H9 (cell line): Measurements from ENCODE around the gene CCDC9B. TPM values are rescaled to one million over a fixed set of nuclear protein-coding genes. Genes with fewer than 3 reads are reported as not detected.

Experiments
- DNase-seq: peaks from one replicate; pipeline ENCODE4 v3.0.0-alpha.2; 2017
- H2AFZ ChIP-seq: one replicate; pipeline ENCODE4 v1.6.1; 2013; ENCODE audit warnings: mild to moderate bottlenecking, low read length, control low read depth, moderate library complexity
- H2AK5ac ChIP-seq: 2 replicates; pipeline ENCODE4 v1.6.1; 2013; ENCODE audit warnings: low read length, control low read depth, mixed read lengths; ENCODE audit not compliant: insufficient read length
- H2BK120ac ChIP-seq: one replicate; pipeline ENCODE4 v1.6.1; 2013; ENCODE audit warnings: low read depth, mild to moderate bottlenecking, low read length, control low read depth, inconsistent platforms; ENCODE audit not compliant: poor library complexity, severe bottlenecking
- H2BK12ac ChIP-seq: 2 replicates; pipeline ENCODE4 v1.6.1; 2013; ENCODE audit warnings: low read length, control low read depth, mixed read lengths, low read depth; ENCODE audit not compliant: insufficient read length
- H2BK15ac ChIP-seq: 2 replicates; pipeline ENCODE4 v1.6.1; 2013; ENCODE audit warnings: low read depth, low read length, control low read depth
- H2BK20ac ChIP-seq: one replicate; pipeline ENCODE4 v1.6.1; 2013; ENCODE audit warnings: low read depth, mild to moderate bottlenecking, low read length, control low read depth, inconsistent platforms; ENCODE audit not compliant: poor library complexity, severe bottlenecking
- H2BK5ac ChIP-seq: 2 replicates; pipeline ENCODE4 v1.6.1; 2013; ENCODE audit warnings: low read length, control low read depth, mixed read lengths; ENCODE audit not compliant: insufficient read length
- H3K14ac ChIP-seq: 2 replicates; pipeline ENCODE4 v1.6.1; 2013; ENCODE audit warnings: low read length, control low read depth; ENCODE audit not compliant: insufficient read depth
- H3K18ac ChIP-seq: 2 replicates; pipeline ENCODE4 v1.6.1; 2013; ENCODE audit warnings: low read depth, mild to moderate bottlenecking, mixed read lengths, low read length, control low read depth; ENCODE audit not compliant: insufficient read length
- H3K23ac ChIP-seq: 2 replicates; pipeline ENCODE4 v1.6.1; 2013; ENCODE audit warnings: low read length, control low read depth, mixed read lengths, low read depth; ENCODE audit not compliant: insufficient read length
- H3K23me2 ChIP-seq: 2 replicates; pipeline ENCODE4 v1.6.1; 2013; ENCODE audit warnings: low read depth, mild to moderate bottlenecking, mixed read lengths, low read length, control low read depth; ENCODE audit not compliant: insufficient read length, poor library complexity, severe bottlenecking
- H3K27ac ChIP-seq: 2 replicates; pipeline ENCODE4 v1.5.1; 2013; ENCODE audit warnings: low read length, control low read depth, mixed read lengths, low read depth; ENCODE audit not compliant: insufficient read length
- H3K27me3 ChIP-seq: 2 replicates; pipeline ENCODE4 v1.6.1; 2013; ENCODE audit warnings: low read length, control low read depth, inconsistent platforms; ENCODE audit not compliant: insufficient read depth
- H3K4ac ChIP-seq: 2 replicates; pipeline ENCODE4 v1.6.1; 2013; ENCODE audit warnings: low read depth, mild to moderate bottlenecking, control low read depth, inconsistent platforms, low read length, moderate library complexity
- H3K4me1 ChIP-seq: 2 replicates; pipeline ENCODE4 v1.6.1; 2013; ENCODE audit warnings: low read length, control low read depth, inconsistent platforms; ENCODE audit not compliant: insufficient read depth
- H3K4me2 ChIP-seq: 2 replicates; pipeline ENCODE4 v1.6.1; 2013; ENCODE audit warnings: low read length, control low read depth, mixed read lengths; ENCODE audit not compliant: insufficient read length, insufficient read depth
- H3K56ac ChIP-seq: 2 replicates; pipeline ENCODE4 v1.6.1; 2013; ENCODE audit warnings: low read depth, mild to moderate bottlenecking, mixed read lengths, low read length, control low read depth; ENCODE audit not compliant: insufficient read length
- H3K79me1 ChIP-seq: 2 replicates; pipeline ENCODE4 v1.6.1; 2013; ENCODE audit warnings: low read depth, mild to moderate bottlenecking, moderate library complexity, low read length, control low read depth, inconsistent platforms; ENCODE audit not compliant: insufficient read depth, poor library complexity, severe bottlenecking
- H3K79me2 ChIP-seq: 2 replicates; pipeline ENCODE4 v1.6.1; 2013; ENCODE audit warnings: low read length, control low read depth, inconsistent platforms; ENCODE audit not compliant: insufficient read depth
- H3K9ac ChIP-seq: 2 replicates; pipeline ENCODE4 v1.6.1; 2013; ENCODE audit warnings: low read length, control low read depth, mixed read lengths; ENCODE audit not compliant: insufficient read length; ENCODE audit errors: extremely low read depth
- H3K9me3 ChIP-seq: one replicate; pipeline ENCODE4 v1.6.1; 2013; ENCODE audit warnings: low read depth, low read length, inconsistent platforms; ENCODE audit not compliant: control insufficient read depth
- H3T11ph ChIP-seq: one replicate; pipeline ENCODE4 v1.6.1; 2013; ENCODE audit warnings: mild to moderate bottlenecking, low read length, control low read depth, inconsistent platforms
- H4K20me1 ChIP-seq: one replicate; pipeline ENCODE4 v1.6.1; 2013; ENCODE audit not compliant: control insufficient read depth, insufficient read length, insufficient read depth
- H4K5ac ChIP-seq: 2 replicates; pipeline ENCODE4 v1.6.1; 2013; ENCODE audit warnings: low read depth, mild to moderate bottlenecking, mixed read lengths, low read length, control low read depth; ENCODE audit not compliant: insufficient read length
- H4K8ac ChIP-seq: replicated peaks from 2 replicates; pipeline ENCODE4 v1.6.1; 2013; ENCODE audit warnings: low read length, control low read depth, mixed read lengths, low read depth; ENCODE audit not compliant: insufficient read length
- H4K91ac ChIP-seq: 2 replicates; pipeline ENCODE4 v1.6.1; 2013; ENCODE audit warnings: low read depth, mild to moderate bottlenecking, moderate library complexity, mixed read lengths, low read length, control low read depth; ENCODE audit not compliant: insufficient read length
- H3K27ac Mint-ChIP-seq, 3 experiments: 2 replicates in 2 of 3; 3 replicates in 1 of 3; pipeline ENCODE4 v1.8.0; 2020 to 2021; ENCODE audit warnings: mixed read lengths in 3 of 3, mild to moderate bottlenecking in 1 of 3, moderate library complexity in 1 of 3
- H3K27me3 Mint-ChIP-seq: 2 replicates; pipeline ENCODE4 v1.8.0; 2021; ENCODE audit warnings: low read depth, mild to moderate bottlenecking, moderate library complexity, mixed read lengths
- H3K36me3 Mint-ChIP-seq, 3 experiments: 2 replicates in 2 of 3; 3 replicates in 1 of 3; pipeline ENCODE4 v1.8.0; 2020 to 2021; ENCODE audit warnings: low read depth in 3 of 3, mixed read lengths in 3 of 3; ENCODE audit not compliant: insufficient read depth in 1 of 3
- H3K4me1 Mint-ChIP-seq, 2 experiments: 2 replicates each; pipeline ENCODE4 v1.8.0; 2020; ENCODE audit warnings: mixed read lengths in 2 of 2
- H3K4me3 Mint-ChIP-seq, 2 experiments: 2 replicates in 1 of 2; 3 replicates in 1 of 2; pipeline ENCODE4 v1.8.0; 2020 to 2021; ENCODE audit warnings: mild to moderate bottlenecking in 2 of 2, mixed read lengths in 2 of 2, moderate library complexity in 1 of 2
- H3K9me3 Mint-ChIP-seq, 2 experiments: 2 replicates in 1 of 2; 3 replicates in 1 of 2; pipeline ENCODE4 v1.8.0; 2020; ENCODE audit warnings: mild to moderate bottlenecking in 2 of 2, mixed read lengths in 2 of 2, moderate library complexity in 1 of 2
- CTCF ChIP-seq: fragments of 200-600 bp; sonication (generic); conservative IDR thresholded peaks from 3 replicates; pipeline ENCODE4 v1.8.0; 2021; ENCODE audit warnings: antibody characterized with exemption, mild to moderate bottlenecking
- WGBS: extraction: QIAGEN DNeasy Blood & Tissue Kit; methylation state at CpG from one replicate; pipeline ENCODE4 v1.1.7; 2013; ENCODE audit warnings: missing lambda C conversion rate, low lambda C conversion rate, mixed read lengths; ENCODE audit not compliant: insufficient read length; ENCODE audit errors: extremely low coverage; 5-methylcytosine and 5-hydroxymethylcytosine counted together
- total RNA-seq: library from RNA; stranded (reverse); gene quantifications from 2 replicates; pipeline ENCODE4 v1.2.1, GENCODE V29; 2021

The CCDC9B gene
- total RNA-seq, 1 experiment from 2014 or later: 0.48 TPM

GRCh38 chr15:40322531-40323238 lies 18.1 kb downstream of the CCDC9B start:
- no peak overlapping the region for H2BK120ac ChIP-seq
- H3K18ac ChIP-seq: no peak overlapping the region
- DNase-seq: no peak
- peaks cover 46 to 51% of the 10 kb centered on the region in 2 experiments for H3K4me1 Mint-ChIP-seq
- no peak overlapping the region for H2BK5ac ChIP-seq
- no peaks in the 10 kb centered on the region for H3K79me1 ChIP-seq
- H3K79me2 ChIP-seq: no peaks in the 10 kb centered on the region
- no peak overlapping the region for H2BK20ac ChIP-seq
- H2BK15ac ChIP-seq: no peak overlapping the region
- peaks cover 0 to 9% (median 6%) of the 10 kb centered on the region in 3 experiments; a peak in 4 of 7 replicates for H3K36me3 Mint-ChIP-seq
- no peak overlapping the region for H2AK5ac ChIP-seq
- H3K4me1 ChIP-seq: peaks cover 17% of the 10 kb centered on the region; the same call in 1 of the 2 replicates
- H3K27ac ChIP-seq: no peak overlapping the region
- H2AFZ ChIP-seq: no peak overlapping the region
- H3K27me3 Mint-ChIP-seq: peaks cover 40% of the 10 kb centered on the region
- WGBS: no CpG with 5 or more reads among the region's 26 CpGs
- no peak overlapping the region for H3K56ac ChIP-seq
- no peak overlapping the region; the same call in 1 of the 2 replicates for H3K14ac ChIP-seq
- H2BK12ac ChIP-seq: no peak overlapping the region
- H3K4me2 ChIP-seq: peak overlapping the region; percentile 48
- no peak overlapping the region for H4K8ac ChIP-seq
- H3K4ac ChIP-seq: no peak overlapping the region
- no peak overlapping the region for H4K5ac ChIP-seq
- no peak overlapping the region for H3K23ac ChIP-seq
- H3K27ac Mint-ChIP-seq: no peak overlapping the region
- peaks cover 10% of the 10 kb centered on the region for H3K23me2 ChIP-seq
- H3K4me3 Mint-ChIP-seq: peak overlapping the region; percentile 50 to 82
- no peak overlapping the region for H3K9ac ChIP-seq
- no peak for TF ChIP-seq CTCF
- no peak overlapping the region for H4K91ac ChIP-seq
- H3T11ph ChIP-seq: no peak overlapping the region
- H4K20me1 ChIP-seq: no peaks in the 10 kb centered on the region
- H3K27me3 ChIP-seq: no peaks in the 10 kb centered on the region; the same call in 1 of the 2 replicates
- H3K9me3 Mint-ChIP-seq: peaks cover 0 to 6% of the 10 kb centered on the region in 2 experiments; a peak in 1 of 5 replicates
- H3K9me3 ChIP-seq: no peaks in the 10 kb centered on the region
